Fibroblast of pulmonary artery (primary cell): ENCODE results near the gene SCGB1D1.

ENCODE experiments used
- DNase-seq: peaks from one replicate; pipeline ENCODE4 v3.0.0-alpha.2; 2010; ENCODE audit warnings: low read depth
- H3K4me3 ChIP-seq: replicated peaks from 2 replicates; pipeline ENCODE4 v1.5.1; 2011; ENCODE audit warnings: low read depth, mild to moderate bottlenecking, control low read depth, low read length, moderate library complexity
- TF ChIP-seq, protein P1 (sequence below): IDR thresholded peaks from 2 replicates; pipeline ENCODE4 v1.5.1; 2011; ENCODE audit warnings: mild to moderate bottlenecking, control low read depth, low read length, inconsistent platforms; ENCODE audit errors: missing control alignments

The SCGB1D1 gene

DNA sequence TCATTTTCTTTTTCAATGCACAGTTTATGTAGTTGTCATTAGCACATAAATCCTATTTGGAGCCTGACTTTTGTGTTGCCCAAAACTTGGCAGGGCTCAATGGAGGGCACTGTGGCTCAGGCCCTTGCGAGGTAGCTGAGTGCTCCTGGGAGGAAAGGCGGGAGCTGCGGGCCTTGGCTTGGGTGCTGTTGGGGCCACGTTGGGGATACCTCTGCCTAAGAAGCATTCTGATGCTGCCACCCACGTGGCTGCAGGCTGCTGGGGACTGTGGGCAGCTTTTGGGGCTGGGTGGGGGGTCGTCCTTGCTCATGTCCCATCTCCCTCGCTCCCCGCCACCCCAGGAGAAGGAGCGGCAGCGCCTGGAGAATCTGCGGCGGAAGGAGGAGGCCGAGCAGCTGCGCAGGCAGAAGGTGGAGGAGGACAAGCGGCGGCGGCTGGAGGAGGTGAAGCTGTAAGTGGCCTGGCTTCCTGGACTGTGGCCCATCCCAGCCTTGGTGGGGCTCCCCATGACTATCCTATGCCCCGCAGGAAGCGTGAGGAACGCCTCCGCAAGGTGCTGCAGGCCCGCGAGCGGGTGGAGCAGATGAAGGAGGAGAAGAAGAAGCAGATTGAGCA lies 45.3 kb upstream of the SCGB1D1 start:
- no peak for DNase-seq
- TF ChIP-seq, protein P1, sequence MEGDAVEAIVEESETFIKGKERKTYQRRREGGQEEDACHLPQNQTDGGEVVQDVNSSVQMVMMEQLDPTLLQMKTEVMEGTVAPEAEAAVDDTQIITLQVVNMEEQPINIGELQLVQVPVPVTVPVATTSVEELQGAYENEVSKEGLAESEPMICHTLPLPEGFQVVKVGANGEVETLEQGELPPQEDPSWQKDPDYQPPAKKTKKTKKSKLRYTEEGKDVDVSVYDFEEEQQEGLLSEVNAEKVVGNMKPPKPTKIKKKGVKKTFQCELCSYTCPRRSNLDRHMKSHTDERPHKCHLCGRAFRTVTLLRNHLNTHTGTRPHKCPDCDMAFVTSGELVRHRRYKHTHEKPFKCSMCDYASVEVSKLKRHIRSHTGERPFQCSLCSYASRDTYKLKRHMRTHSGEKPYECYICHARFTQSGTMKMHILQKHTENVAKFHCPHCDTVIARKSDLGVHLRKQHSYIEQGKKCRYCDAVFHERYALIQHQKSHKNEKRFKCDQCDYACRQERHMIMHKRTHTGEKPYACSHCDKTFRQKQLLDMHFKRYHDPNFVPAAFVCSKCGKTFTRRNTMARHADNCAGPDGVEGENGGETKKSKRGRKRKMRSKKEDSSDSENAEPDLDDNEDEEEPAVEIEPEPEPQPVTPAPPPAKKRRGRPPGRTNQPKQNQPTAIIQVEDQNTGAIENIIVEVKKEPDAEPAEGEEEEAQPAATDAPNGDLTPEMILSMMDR = no peak
- no peak overlapping the region for H3K4me3 ChIP-seq

GRCh38 chr11:62145261-62145871 lies 44.6 kb upstream of the SCGB1D1 start:
- DNase-seq = no peak
- TF ChIP-seq, protein P1 = no peak
- no peak overlapping the region for H3K4me3 ChIP-seq

DNA sequence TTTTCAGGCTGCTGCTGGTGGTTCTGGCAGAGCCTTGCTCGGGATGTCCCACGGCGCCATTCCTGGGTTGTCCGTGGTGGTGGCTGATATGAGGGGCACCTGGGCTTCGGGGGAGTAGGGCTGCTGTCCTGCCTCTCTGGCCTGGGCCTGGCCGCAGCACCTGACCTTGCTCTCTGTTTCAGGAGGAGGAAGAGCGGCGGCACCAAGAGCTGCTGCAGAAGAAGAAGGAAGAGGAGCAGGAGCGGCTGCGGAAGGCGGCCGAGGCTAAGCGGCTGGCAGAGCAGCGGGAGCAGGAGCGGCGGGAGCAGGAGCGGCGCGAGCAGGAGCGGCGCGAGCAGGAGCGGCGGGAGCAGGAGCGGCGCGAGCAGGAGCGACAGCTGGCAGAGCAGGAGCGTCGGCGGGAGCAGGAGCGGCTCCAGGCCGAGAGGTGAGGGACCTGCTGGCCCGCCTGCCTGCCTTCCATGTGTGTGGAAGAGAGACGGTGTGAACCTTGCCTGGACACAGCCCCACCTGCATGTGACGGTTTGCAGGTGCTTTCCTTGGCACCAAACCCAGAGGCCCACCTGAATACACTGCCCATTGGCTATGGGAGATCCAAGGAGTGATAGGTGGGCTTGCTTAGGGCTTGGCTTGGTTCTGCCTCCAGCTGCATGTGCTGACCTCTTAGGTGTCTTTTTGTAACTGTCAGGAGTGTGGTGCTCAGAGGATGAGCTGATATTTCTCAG lies 43.4 kb upstream of the SCGB1D1 start:
- TF ChIP-seq, protein P1 = no peak
- no peak for DNase-seq
- H3K4me3 ChIP-seq = no peak overlapping the region

GRCh38 chr11:62147545-62147944 lies 42.5 kb upstream of the SCGB1D1 start:
- TF ChIP-seq, protein P1 = no peak
- DNase-seq = no peak

GRCh38 chr11:62148271-62148980 lies 41.6 kb upstream of the SCGB1D1 start:
- TF ChIP-seq, protein P1 = no peak
- H3K4me3 ChIP-seq = no peak overlapping the region
- DNase-seq = no peak

More at GRCh38 chr11:62147545-62147944, 42.5 kb upstream of the SCGB1D1 start:
- no peak overlapping the region for H3K4me3 ChIP-seq

DNA sequence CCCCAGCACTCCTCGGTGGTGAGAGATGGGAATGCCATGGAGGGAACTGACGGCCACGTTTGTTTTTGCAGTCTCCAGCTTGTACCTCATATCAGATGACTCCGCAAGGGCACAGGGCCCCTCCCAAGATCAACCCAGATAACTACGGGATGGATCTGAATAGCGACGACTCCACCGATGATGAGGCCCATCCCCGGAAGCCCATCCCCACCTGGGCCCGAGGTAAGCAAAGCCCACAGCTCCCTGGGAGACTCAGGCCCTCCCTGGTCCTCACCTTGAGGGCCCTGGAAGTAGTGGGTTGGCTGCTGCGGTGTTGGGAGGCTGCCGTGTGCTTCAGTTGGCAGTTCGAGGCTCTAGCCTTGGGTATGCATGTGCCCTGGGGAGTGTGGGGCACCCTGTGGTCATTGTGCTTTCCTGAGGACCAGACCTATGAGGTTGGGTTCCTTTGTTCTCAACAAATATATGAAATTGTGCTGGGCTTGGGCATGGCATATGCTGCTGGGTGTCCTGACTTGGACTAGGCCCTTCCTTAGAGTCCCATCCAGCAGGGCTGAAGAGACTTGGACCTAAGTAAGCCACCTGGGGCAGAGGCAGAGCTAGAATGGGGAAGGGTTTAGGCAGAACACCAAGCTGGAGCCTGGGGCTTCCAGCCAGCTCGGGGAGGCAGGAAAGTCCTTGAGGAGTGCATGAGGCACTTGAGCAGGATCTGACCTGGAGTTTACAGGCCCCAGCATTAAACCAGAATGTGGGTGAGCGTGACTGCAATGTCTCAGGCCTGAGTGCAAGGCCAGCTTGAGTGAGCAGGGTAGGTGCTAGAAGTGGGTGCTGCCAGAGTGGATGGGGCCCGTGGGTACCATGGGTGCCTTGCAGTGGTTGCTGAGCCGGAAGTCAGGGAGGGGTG lies 39.8 kb upstream of the SCGB1D1 start:
- TF ChIP-seq, protein P1 = no peak
- no peak for DNase-seq
- no peak overlapping the region for H3K4me3 ChIP-seq
